Embryonic facial prominence (tissue), 1 donor: ENCODE data around the gene DCAF15.
A peak's percentile ranks its signal among the peaks of the same experiment; 100 is the strongest.

Experiments used
- DNase-seq: peaks from one replicate; pipeline ENCODE4 v3.0.0-alpha.2; 2016; ENCODE audit errors: extremely low spot score

Gene DCAF15

DNA sequence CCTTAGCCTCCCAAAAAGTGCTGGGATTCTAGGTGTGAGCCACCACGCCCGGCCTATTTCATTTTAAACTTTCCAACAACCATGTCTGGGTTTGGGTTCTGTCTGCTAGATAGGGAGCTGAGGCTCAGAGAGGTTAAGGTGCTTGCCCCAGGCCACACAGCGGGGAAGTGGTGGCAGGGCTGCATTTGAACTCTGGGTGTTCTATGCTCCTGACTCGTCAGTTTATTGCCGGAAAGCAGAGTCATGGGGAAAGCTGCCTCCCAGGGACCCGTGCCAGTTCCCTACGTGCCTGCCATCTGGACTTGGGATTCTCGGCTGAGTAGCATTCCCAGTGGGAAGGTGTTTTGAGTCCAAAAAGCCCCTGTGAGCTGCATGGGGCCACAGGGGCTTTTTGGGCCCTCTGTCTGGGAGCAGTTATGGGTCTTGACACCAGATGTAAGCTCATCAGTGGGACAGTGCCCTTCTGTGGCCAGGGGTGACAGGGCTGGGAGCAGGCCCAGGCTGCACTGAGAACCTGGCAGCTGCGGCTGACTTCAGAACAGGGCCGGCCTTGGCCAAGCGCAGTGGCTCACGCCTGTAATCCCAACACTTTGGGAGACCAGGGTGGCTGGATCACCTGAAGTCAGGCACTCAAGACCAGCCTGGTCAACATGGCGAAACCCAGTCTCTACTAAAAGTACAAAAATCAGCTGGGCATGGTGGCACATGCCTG, 42.9 kb downstream of the DCAF15 start:
- no peak for DNase-seq

DNA sequence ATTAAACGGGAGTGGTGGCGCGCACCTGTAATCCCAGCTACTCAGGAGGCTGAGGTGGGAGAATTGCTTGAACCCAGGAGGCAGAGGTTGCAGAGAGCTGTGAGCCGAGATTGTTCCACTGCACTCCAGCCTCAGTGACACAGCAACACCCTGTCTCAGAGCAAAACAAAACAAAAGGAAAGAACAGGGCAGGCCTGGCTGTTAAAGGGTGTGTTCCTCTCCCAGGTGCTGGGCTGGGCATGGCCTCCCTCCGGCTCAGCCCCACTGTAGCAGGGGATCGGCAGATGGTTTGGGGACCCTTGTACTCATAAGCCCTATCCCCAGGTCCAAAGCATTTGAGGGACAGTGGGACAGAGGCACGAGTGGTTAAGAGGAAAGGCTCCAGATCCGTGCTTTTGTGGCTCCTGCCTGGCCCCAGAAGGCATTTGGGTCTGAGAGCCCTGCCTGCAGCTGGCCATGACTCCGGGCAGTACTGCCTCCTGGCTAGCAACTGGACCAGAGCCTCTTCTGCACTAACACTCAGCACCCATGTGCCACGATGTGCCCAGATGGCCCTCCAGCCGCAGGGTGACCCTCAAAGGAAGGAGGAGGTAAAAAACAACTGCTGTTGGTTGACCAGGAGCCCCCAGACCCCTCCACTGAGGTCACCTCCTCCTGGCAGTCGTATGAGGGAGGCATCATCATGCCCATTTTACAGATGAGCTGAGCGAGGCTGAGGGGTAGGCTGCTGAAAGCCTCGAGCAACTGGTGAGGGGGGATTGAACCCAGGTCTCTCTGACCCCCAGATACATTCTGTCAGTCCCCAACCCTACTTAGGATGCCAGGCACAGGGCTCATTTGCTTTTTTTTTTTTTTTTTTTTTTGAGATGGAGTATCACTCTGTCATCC, 43.8 kb downstream of the DCAF15 start:
- DNase-seq: no peak

DNA sequence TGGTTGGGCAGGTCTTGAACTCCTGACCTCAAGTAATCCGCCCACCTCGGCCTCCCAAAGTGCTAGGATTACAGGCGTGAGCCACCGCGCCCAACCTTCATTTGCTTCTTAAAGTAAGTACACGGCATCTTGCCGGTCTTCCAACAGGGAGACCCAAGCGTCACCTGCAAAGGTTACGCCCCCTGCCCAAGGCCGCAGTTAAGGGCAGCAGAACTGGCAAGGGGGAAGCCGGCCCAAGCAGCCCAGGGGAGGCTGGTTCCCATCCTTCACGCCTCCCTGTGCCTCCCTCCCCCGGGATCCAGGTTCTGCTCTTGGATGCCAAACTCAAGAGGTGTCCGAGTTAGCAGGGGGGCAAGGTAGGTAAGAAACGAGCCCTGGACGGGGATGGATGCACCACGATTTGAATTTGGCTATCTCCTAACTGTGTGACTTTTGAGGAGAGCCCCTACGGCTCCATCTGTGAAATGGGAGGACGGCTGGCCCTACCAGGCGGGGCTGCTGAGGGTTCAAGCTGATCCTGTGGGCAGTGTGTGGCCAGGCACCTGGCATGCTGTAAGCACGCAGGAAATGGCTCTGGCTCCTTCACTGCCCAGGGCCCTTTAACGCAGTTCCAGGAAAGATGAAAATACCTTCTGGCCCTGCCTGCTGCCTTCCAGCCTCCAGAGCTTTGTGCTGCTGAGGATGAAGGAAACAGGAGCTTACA, 44.8 kb downstream of the DCAF15 start:
- no peak for DNase-seq

DNA sequence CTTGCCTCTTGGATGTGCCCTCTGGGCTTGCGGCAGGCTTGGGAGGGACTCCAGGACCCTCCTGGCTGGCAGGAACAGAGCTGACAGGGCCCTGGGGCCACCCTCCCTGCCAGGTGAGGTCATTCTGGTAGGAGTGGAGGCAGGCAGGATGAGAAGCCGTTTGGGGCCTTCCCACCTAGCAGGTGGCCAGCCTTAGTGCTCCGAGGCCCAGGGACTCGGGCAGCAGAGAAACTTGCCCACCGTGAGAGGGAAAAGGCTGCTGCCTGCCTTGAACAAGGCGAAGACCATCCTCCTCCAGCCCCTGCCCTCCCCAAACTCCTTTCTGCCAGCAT, 45.3 kb downstream of the DCAF15 start:
- no peak for DNase-seq

DNA sequence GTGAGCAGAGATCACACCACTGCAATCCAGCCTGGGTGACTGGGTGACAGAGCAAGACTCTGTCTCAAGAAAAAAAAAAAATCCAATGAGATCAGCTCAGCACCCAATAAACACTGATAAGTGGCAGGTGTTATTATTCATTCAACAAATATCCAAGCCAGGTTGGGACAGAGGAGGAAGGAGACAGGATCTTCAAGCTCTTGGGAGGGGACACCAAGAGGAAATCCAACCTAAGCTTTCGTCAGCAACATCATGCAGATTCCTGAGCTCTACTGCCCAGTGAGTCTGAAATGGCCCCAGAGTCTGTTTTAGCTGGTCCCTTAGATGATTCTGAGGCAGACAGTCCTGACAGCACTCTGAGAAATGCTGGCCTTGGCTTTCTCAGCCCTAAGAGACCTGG, 46.1 kb downstream of the DCAF15 start:
- no peak for DNase-seq

DNA sequence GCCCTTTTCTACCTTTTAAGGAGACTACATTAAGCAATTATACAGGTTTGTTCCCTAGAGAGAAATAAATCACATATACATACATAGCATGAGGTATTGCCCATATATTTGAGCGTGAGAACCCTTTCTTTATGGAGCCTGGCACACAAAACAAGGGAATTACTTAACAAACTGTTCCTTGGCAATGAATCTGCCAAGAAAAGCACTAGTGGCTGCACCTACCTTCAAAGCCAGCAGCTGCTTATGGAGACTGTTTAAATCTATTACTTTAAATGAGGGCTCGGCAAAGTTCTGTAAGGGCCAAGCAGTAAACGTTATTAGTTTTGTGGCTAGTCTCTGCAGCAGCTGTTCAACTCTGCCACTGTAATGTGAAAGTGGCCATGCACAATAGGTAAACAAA, 46.8 kb downstream of the DCAF15 start:
- DNase-seq: no peak

DNA sequence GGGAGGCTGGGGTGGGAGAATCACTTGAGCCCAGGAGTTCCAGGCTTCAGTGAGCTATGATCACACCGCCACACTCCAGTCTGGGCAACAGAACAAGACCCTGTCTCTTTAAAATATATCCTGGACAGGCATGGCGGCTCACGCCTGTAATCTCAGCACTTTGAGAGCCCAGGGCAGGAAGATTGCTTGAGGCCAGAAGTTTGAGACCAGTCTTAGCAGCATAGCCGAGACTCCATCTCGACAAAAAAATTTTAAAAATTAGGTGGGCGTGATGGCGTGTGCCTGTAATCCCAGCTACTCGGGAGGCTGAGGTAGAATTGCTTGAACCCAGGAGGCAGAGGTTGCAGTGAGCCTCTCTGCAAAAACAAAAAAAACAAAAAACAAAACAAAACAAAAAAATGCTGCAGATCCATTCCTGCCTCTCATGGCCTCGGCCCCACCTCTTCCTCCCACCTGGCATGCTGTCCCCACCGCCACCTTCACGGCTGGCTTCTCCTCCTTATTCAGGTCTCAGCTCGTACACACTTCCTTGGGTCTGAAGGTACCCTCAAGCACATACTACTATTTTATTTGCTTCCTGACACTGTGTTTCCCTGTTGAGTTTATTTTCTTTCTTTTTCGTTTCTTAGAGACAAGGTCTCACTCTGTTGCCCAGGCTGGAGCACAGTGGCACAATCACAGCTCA, 48.5 kb downstream of the DCAF15 start:
- DNase-seq: no peak

DNA sequence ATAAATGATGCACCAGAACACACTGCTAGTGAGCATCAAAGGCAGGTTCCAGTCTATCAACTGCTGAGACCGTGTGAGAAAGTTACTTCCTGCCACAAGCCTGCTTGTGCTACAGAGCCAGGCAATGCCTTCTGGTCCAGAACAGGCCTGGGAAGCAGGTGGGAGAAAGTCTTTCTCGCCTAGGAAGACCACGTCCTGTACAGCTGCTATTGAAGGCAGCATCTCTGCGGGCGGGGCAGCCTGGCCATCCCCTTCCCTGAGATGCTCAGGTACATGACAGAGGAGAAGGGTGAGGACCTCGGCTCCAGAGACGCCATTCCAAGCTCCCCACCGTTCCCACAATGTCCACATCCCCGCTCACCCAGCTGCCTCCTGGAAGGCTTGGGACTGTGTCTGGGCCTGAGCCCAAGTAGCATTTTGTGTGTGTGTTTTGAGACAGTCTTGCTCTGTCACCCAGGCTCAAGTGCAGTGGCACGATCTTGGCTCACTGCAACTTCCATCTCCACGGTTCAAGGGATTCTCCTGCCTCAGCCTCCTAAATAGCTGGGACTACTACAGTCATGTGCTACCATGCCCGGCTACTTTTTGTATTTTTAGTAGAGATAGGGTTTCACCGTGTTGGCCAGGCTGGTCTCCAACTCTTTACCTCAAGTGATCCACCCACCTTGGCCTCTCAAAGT, 50.4 kb downstream of the DCAF15 start:
- no peak for DNase-seq

DNA sequence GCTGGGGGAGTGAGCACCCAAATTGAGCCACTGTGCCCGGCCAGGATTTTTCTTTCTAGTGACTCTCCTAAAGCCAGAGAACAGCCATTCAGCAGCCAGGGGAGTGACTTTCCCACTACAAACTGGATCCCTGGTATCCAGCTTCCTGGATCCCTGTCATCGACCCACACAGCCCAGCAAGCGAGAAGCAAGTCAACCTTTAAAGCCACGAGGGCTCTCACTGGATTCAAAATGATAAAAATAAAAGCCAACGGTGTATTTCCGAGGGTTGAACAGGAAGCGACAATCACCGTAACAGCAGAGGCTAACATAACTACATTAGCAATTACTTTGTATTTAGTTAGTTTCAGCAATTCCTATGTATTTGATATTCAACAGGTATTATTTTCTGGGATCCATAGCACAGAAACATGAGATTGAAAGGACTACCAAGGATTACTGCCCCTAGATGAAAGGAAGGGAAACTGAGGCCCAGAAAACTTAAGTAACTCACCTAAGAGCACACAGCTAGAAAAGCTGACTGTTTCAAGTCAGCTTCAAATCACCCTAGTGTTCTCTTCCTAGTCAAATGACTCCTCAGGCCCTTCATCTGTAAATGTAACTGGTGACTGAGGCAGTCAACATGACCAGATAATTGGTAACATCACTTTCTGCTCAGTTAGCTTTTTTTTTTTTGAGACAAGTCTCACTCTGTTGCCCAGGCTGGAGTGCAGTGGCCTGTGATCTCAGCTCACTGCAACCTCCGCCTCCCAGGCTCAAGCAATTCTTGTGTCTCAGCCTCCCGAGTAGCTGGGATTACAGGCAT, 51.1 kb downstream of the DCAF15 start:
- no peak for DNase-seq

DNA sequence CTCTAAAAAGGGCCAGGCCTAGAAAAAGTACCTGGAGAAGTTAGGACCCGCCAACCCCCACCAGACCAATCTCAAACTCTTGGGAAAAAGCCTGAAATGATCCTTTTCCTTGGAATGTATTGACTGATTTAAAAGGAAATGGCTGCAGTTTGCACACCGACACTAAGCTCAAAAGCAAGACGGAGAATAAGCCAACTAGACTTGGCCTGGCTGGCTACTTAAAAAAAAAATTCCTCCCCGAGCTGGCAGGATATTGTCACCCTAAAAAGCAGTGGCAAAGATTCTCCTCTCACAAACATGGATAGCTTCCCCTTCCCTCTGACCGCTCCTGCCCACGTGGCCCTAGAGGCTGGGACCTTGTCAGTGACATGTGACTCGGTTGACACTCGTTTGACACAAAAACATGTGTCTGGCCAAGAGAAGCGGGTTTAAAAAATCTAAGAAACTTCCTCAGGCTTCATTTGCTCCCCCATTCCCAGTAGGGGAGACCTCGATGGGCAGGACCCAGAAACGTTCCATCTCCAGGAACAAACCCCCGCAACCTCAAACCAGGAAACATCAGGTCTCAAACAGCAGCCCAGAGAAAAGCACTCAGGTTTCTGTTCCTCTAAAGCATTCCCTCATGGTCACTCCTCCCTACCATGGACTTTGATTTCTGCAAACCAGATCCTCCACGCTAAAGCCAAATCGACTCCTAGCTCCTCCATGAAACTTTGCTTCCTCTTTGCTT, 52.5 kb downstream of the DCAF15 start:
- DNase-seq: no peak

DNA sequence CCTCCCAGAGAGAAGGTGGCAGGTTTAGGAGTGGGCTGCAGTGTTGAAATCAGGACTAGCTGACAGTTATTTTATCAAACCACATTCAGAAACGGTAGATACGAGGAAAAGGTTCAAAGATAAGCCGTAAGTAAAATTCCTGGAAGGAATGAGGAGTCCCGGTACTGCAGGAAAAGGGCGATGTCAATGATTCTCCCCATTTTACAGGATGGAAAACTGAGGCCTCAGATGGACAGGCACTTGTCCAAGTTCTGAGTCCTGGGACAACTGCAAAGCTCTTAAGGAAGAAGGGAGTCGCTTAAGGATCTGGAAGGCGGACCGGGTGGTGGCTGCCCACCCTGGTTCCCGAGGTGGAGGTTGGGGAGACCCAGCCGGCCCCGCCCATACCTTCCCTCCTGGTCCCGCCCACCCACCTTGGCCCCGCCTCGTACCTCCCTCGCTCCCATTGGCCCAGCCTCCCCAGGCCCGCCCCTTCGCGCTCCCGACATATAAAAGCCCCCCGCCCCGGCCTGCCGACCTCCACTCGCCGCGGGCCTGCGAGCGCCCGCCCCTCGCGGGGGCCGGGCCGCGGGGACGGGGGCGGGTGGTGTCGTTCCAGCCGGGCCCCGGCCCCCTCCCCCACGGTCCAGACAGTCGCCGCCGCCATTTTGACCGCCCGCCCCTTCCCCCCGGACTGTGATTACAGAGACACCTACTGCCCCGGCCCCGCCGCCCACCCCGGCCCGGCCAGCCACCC, 53.2 kb downstream of the DCAF15 start:
- peak; percentile 87 for DNase-seq

DNA sequence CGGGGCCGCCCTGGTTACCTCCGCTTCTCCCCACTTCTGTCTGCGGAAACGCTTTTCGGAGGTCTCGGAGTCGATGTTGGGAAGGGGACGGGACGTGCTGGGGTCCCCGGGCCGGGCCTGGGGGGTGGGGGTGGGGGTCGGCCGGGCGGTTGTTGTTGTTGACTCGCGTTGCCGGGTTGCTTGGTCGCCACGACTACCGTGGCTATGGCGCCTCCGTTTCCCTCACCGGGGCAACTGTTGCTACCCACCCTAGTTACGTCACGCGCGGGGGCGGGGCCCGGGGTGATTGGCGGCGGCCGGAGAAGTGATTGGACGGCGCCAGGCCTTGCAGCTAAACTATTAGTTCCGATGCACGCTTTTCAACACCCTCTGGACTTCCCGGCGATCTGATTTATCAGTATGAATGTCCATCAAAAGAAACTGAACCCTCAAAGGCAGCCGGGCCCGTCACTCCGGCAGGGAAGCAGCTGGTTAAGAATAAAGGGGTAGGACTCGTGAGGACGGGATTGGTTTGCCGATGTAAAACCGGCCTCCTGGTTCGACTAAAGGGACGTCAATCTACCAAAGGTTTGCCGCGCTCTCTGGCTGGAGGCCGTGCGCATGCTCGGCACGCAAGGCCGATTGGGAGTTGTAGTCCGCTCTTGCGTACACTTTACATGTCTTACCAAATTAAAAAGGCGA, 53.9 kb downstream of the DCAF15 start, which contains the start of gene RFX1:
Gene RFX1, minus strand, starts transcription at position 236 of the 681 bp plus-strand sequence. CDS start 12,477 bp downstream, outside the sequence.
- DNase-seq: peak; percentile 100

DNA sequence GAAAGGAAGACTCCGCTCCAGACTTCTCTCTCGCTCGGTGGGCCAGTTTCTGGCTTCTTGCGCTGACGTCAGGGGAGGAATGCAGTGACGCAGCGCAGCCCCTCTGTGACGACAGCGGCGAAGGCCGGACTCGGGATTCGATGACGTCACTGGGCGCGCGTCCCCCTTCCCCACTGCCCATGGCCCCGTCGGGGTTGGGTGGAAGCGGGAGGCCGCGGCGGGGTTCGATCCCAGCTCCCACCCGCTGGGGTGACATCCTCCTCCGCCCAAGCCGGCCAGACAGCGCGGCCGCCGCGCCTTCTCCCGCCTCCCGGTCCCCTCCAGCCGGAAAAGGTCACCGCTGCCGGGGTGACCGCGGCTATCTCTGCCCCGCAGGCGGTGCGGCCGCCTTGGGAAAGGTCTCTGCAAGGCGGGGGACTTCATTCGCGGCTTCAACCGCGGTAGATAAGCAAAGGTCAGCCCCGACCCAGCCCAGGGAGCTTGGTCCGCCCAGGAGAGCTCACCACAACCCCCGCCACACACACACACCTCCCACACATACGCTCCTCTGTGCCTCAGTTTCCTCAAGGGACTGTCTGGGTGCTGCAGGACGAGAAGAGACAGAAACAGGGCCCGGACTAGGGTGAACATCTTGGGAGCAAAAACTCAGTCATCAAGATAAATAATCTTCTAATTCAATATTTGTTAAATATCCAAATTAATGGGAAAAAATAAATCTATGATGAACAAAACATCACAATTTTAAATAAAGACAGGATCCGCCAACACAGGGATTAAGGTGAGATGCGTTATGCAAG, 54.7 kb downstream of the DCAF15 start:
- DNase-seq: no peak
